HS-27A (cell line): Measurements from ENCODE around the gene IMMT.

Source experiments
- DNase-seq: peaks from one replicate; pipeline ENCODE4 v3.0.0-alpha.2; 2012; ENCODE audit warnings: low read depth, missing footprints

Gene IMMT

GRCh38 chr2:86199834-86200177, 4.5 kb upstream of the IMMT start:
- DNase-seq = no peak

- no peak for DNase-seq
Measured at GRCh38 chr2:86195808-86196387, 636 bp upstream of the IMMT start.

GRCh38 chr2:86194751-86195054, 559 bp downstream of the IMMT start:
- DNase-seq = no peak

- DNase-seq = no peak
Measured at GRCh38 chr2:86193901-86194567, 1.2 kb downstream of the IMMT start.

- DNase-seq = no peak
Measured at GRCh38 chr2:86189782-86190416, 5.4 kb downstream of the IMMT start.

- DNase-seq = no peak
Measured at GRCh38 chr2:86186431-86186830, 8.8 kb downstream of the IMMT start.

- DNase-seq = no peak
Measured at GRCh38 chr2:86185517-86186212, 9.6 kb downstream of the IMMT start.

- no peak for DNase-seq
Measured at GRCh38 chr2:86176597-86176996, 18.7 kb downstream of the IMMT start.

- DNase-seq = no peak
Measured at GRCh38 chr2:86175828-86176227, 19.4 kb downstream of the IMMT start.

- no peak for DNase-seq
Measured at GRCh38 chr2:86174445-86174844, 20.8 kb downstream of the IMMT start.

- DNase-seq = no peak
Measured at GRCh38 chr2:86172610-86173009, 22.7 kb downstream of the IMMT start.

- DNase-seq = no peak
Measured at GRCh38 chr2:86171295-86171694, 24.0 kb downstream of the IMMT start.

GRCh38 chr2:86170449-86170848, 24.8 kb downstream of the IMMT start:
- DNase-seq = no peak

GRCh38 chr2:86160156-86160952, 34.9 kb downstream of the IMMT start:
- DNase-seq = no peak

GRCh38 chr2:86158286-86158685, 37.0 kb downstream of the IMMT start:
- no peak for DNase-seq

GRCh38 chr2:86157009-86157556, 38.2 kb downstream of the IMMT start:
- no peak for DNase-seq

GRCh38 chr2:86150502-86150901, 44.8 kb downstream of the IMMT start:
- DNase-seq = no peak

GRCh38 chr2:86147793-86148192, 47.5 kb downstream of the IMMT start:
- DNase-seq = no peak

- no peak for DNase-seq
Measured at GRCh38 chr2:86143926-86144685, 51.2 kb downstream of the IMMT start.

- no peak for DNase-seq
Measured at GRCh38 chr2:86143307-86143706, 52.0 kb downstream of the IMMT start.
